Measurements from ENCODE around the gene MEIS1. TPM values are rescaled to one million over a fixed set of nuclear protein-coding genes. Genes with fewer than 3 reads are reported as not detected.

The MEIS1 gene
- total and polyA plus RNA-seq, 4 experiments from 2014 or later = not detected

- intact Hi-C loops (cut with micrococcal nuclease) = no loop called here
- H3K27ac Mint-ChIP-seq = no peak overlapping the region
- no peaks in the 10 kb centered on the region for H3K9me3 ChIP-seq (ENCODE audit: control insufficient read depth in 1 of 2, low read length in 2 of 2)
- no peak overlapping the region for H3K4me3 ChIP-seq (ENCODE audit: low read length in 2 of 2)
- peaks cover 0 to 2% (median 0%) of the 10 kb centered on the region in 8 donors for H3K9me3 Mint-ChIP-seq
- no peaks in the 10 kb centered on the region for H3K36me3 Mint-ChIP-seq
- no peaks in the 10 kb centered on the region for H3K27me3 ChIP-seq (ENCODE audit: insufficient read depth, low read length)
- POLR2A ChIA-PET (ENCODE audit: partially characterized antibody) = no interaction called here
- no peak overlapping the region for H3K4me3 Mint-ChIP-seq
- no peaks in the 10 kb centered on the region for H3K4me1 Mint-ChIP-seq
- no peak for DNase-seq
- H3K4me1 ChIP-seq (ENCODE audit: insufficient read depth, low read length) = no peaks in the 10 kb centered on the region
- H3K27ac ChIP-seq (ENCODE audit: low read depth, low read length) = no peak overlapping the region
- H3K36me3 ChIP-seq (ENCODE audit: insufficient read depth, low read length) = no peaks in the 10 kb centered on the region
- H3K27me3 Mint-ChIP-seq = no peaks in the 10 kb centered on the region
- CTCF ChIA-PET (ENCODE audit: partially characterized antibody) = no interaction called here
These were observed 61.9 kb downstream of the MEIS1 start for GRCh38 chr2:66496670-66497420.

- ChIA-PET POLR2A (ENCODE audit: partially characterized antibody) (no interaction called here), CTCF (ENCODE audit: partially characterized antibody) (no interaction called here)
- no peak for DNase-seq
- no peaks in the 10 kb centered on the region for H3K9me3 ChIP-seq (ENCODE audit: control insufficient read depth in 1 of 2, low read length in 2 of 2)
- Mint-ChIP-seq H3K9me3 (peaks cover 0 to 3% (median 0%) of the 10 kb centered on the region in 8 donors), H3K4me1 (no peaks in the 10 kb centered on the region), H3K36me3 (no peaks in the 10 kb centered on the region), H3K27ac (peak overlapping the region in 1 of 7 donors; percentile 43), H3K27me3 (no peaks in the 10 kb centered on the region), H3K4me3 (no peak overlapping the region)
- no peak overlapping the region for H3K27ac ChIP-seq (ENCODE audit: low read depth, low read length)
- no peaks in the 10 kb centered on the region for H3K36me3 ChIP-seq (ENCODE audit: insufficient read depth, low read length)
- intact Hi-C loops (cut with micrococcal nuclease) = no loop called here
- H3K4me3 ChIP-seq (ENCODE audit: low read length in 2 of 2) = no peak overlapping the region
- H3K4me1 ChIP-seq (ENCODE audit: insufficient read depth, low read length) = no peaks in the 10 kb centered on the region
- H3K27me3 ChIP-seq (ENCODE audit: insufficient read depth, low read length) = no peaks in the 10 kb centered on the region
These were observed 62.7 kb downstream of the MEIS1 start for GRCh38 chr2:66497431-66498288.

- H3K4me3 ChIP-seq (ENCODE audit: low read length in 2 of 2) = no peak overlapping the region
- Mint-ChIP-seq H3K27ac (peak overlapping the region in 1 of 7 donors; percentile 43), H3K4me3 (no peak overlapping the region), H3K27me3 (no peaks in the 10 kb centered on the region), H3K9me3 (peaks cover 0 to 3% (median 0%) of the 10 kb centered on the region in 8 donors), H3K4me1 (no peaks in the 10 kb centered on the region), H3K36me3 (no peaks in the 10 kb centered on the region)
- intact Hi-C loops (cut with micrococcal nuclease) = no loop called here
- no peak for DNase-seq
- no peak overlapping the region for H3K27ac ChIP-seq (ENCODE audit: low read depth, low read length)
- no peaks in the 10 kb centered on the region for H3K27me3 ChIP-seq (ENCODE audit: insufficient read depth, low read length)
- CTCF ChIA-PET (ENCODE audit: partially characterized antibody) = no interaction called here
- no peaks in the 10 kb centered on the region for H3K36me3 ChIP-seq (ENCODE audit: insufficient read depth, low read length)
- POLR2A ChIA-PET (ENCODE audit: partially characterized antibody) = no interaction called here
- no peaks in the 10 kb centered on the region for H3K4me1 ChIP-seq (ENCODE audit: insufficient read depth, low read length)
- H3K9me3 ChIP-seq (ENCODE audit: control insufficient read depth in 1 of 2, low read length in 2 of 2) = no peaks in the 10 kb centered on the region
These were observed 63.5 kb downstream of the MEIS1 start for GRCh38 chr2:66498289-66498975.

- Histone ChIP-seq H3K4me3 (ENCODE audit: low read length in 2 of 2) (no peak overlapping the region), H3K9me3 (ENCODE audit: control insufficient read depth in 1 of 2, low read length in 2 of 2) (no peaks in the 10 kb centered on the region), H3K27ac (ENCODE audit: low read depth, low read length) (no peak overlapping the region), H3K4me1 (ENCODE audit: insufficient read depth, low read length) (no peaks in the 10 kb centered on the region), H3K27me3 (ENCODE audit: insufficient read depth, low read length) (no peaks in the 10 kb centered on the region), H3K36me3 (ENCODE audit: insufficient read depth, low read length) (no peaks in the 10 kb centered on the region)
- intact Hi-C loops (cut with micrococcal nuclease) = no loop called here
- H3K27me3 Mint-ChIP-seq = no peaks in the 10 kb centered on the region
- no peaks in the 10 kb centered on the region for H3K4me1 Mint-ChIP-seq
- H3K27ac Mint-ChIP-seq = no peak overlapping the region
- DNase-seq = no peak
- no peaks in the 10 kb centered on the region for H3K36me3 Mint-ChIP-seq
- no peak overlapping the region for H3K4me3 Mint-ChIP-seq
- CTCF ChIA-PET (ENCODE audit: partially characterized antibody) = no interaction called here
- POLR2A ChIA-PET (ENCODE audit: partially characterized antibody) = no interaction called here
- H3K9me3 Mint-ChIP-seq = peaks cover 0 to 3% (median 0%) of the 10 kb centered on the region in 8 donors
These were observed 66.3 kb downstream of the MEIS1 start for GRCh38 chr2:66501267-66501666.

- Histone ChIP-seq H3K36me3 (ENCODE audit: insufficient read depth, low read length) (no peaks in the 10 kb centered on the region), H3K27ac (ENCODE audit: low read depth, low read length) (no peak overlapping the region), H3K27me3 (ENCODE audit: insufficient read depth, low read length) (no peaks in the 10 kb centered on the region), H3K9me3 (ENCODE audit: control insufficient read depth in 1 of 2, low read length in 2 of 2) (no peaks in the 10 kb centered on the region), H3K4me3 (ENCODE audit: low read length in 2 of 2) (no peak overlapping the region), H3K4me1 (ENCODE audit: insufficient read depth, low read length) (no peaks in the 10 kb centered on the region)
- DNase-seq = no peak
- intact Hi-C loops (cut with micrococcal nuclease) = no loop called here
- Mint-ChIP-seq H3K27me3 (no peaks in the 10 kb centered on the region), H3K36me3 (no peaks in the 10 kb centered on the region), H3K4me3 (no peak overlapping the region), H3K9me3 (peaks cover 0 to 3% (median 0%) of the 10 kb centered on the region in 8 donors), H3K27ac (no peak overlapping the region), H3K4me1 (no peaks in the 10 kb centered on the region)
- CTCF ChIA-PET (ENCODE audit: partially characterized antibody) = no interaction called here
- POLR2A ChIA-PET (ENCODE audit: partially characterized antibody) = no interaction called here
These were observed 71.3 kb downstream of the MEIS1 start for GRCh38 chr2:66506265-66506664.

GRCh38 chr2:66507673-66508201 lies 72.8 kb downstream of the MEIS1 start:
- Mint-ChIP-seq H3K4me1 (no peaks in the 10 kb centered on the region), H3K36me3 (no peaks in the 10 kb centered on the region), H3K4me3 (no peak overlapping the region), H3K27ac (no peak overlapping the region), H3K9me3 (peaks cover 0 to 2% (median 0%) of the 10 kb centered on the region in 8 donors), H3K27me3 (no peaks in the 10 kb centered on the region)
- Histone ChIP-seq H3K4me3 (ENCODE audit: low read length in 2 of 2) (no peak overlapping the region), H3K36me3 (ENCODE audit: insufficient read depth, low read length) (no peaks in the 10 kb centered on the region), H3K27ac (ENCODE audit: low read depth, low read length) (no peak overlapping the region), H3K4me1 (ENCODE audit: insufficient read depth, low read length) (no peaks in the 10 kb centered on the region), H3K9me3 (ENCODE audit: control insufficient read depth in 1 of 2, low read length in 2 of 2) (no peaks in the 10 kb centered on the region), H3K27me3 (ENCODE audit: insufficient read depth, low read length) (no peaks in the 10 kb centered on the region)
- ChIA-PET CTCF (ENCODE audit: partially characterized antibody) (no interaction called here), POLR2A (ENCODE audit: partially characterized antibody) (no interaction called here)
- intact Hi-C loops (cut with micrococcal nuclease) = no loop called here
- DNase-seq = no peak

GRCh38 chr2:66508484-66509071 lies 73.7 kb downstream of the MEIS1 start:
- H3K9me3 Mint-ChIP-seq = peaks cover 0 to 2% (median 0%) of the 10 kb centered on the region in 8 donors
- no peaks in the 10 kb centered on the region for H3K36me3 Mint-ChIP-seq
- DNase-seq = no peak
- ChIA-PET POLR2A (ENCODE audit: partially characterized antibody) (no interaction called here), CTCF (ENCODE audit: partially characterized antibody) (no interaction called here)
- H3K27me3 Mint-ChIP-seq = no peaks in the 10 kb centered on the region
- H3K4me1 ChIP-seq (ENCODE audit: insufficient read depth, low read length) = no peaks in the 10 kb centered on the region
- intact Hi-C loops (cut with micrococcal nuclease) = no loop called here
- H3K4me1 Mint-ChIP-seq = no peaks in the 10 kb centered on the region
- no peak overlapping the region for H3K4me3 Mint-ChIP-seq
- no peak overlapping the region for H3K27ac Mint-ChIP-seq
- H3K36me3 ChIP-seq (ENCODE audit: insufficient read depth, low read length) = no peaks in the 10 kb centered on the region
- no peak overlapping the region for H3K27ac ChIP-seq (ENCODE audit: low read depth, low read length)
- no peak overlapping the region for H3K4me3 ChIP-seq (ENCODE audit: low read length in 2 of 2)
- no peaks in the 10 kb centered on the region for H3K27me3 ChIP-seq (ENCODE audit: insufficient read depth, low read length)
- no peaks in the 10 kb centered on the region for H3K9me3 ChIP-seq (ENCODE audit: control insufficient read depth in 1 of 2, low read length in 2 of 2)
